Measurements from ENCODE around the gene EAPP.
"Not testable (repeated sequence)": the region's sequence is repeated elsewhere in the genome, so short reads cannot be mapped to it uniquely, and the experiment has no call there.

Gene EAPP

DNA sequence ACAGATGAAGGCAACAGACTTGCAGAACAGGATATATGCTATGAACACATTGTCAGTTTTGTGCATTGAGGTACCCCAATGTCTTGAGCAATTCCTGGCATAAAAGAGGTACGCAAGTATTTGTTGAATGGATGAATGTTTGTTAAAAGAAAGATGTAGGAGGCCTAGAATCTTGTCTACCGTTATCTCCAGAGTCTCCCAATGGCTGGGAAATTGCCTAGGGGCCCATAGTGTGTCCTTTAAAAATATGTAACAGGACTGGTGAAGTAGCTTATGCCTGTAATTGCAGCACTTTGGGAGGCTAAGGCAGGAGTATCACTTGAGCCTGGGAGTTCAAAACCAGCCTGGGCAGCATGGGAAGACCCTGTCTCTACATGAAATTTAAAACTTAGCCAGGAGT lies 57.0 kb downstream of the EAPP start:
- no peak for DNase-seq (ENCODE audit: low read depth)

DNA sequence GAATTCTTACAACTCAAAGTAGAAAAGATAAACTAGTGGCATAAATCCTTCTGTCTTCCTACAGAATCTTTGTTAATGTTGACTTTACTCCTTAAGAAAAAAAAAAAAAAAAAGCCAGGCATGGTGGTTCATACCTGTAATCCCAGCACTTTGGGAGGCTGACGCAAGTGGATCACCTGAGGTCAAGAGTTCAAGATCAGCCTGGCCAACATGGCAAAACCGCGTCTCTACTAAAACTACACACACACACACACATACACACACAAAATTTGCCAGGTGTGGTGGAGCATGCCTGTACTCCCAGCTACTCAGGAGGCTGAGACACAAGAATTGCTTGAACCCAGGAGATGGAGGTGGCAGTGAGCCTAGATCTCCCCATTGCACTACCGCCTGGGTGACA lies 59.8 kb downstream of the EAPP start:
- DNase-seq (ENCODE audit: low read depth) = no peak

DNA sequence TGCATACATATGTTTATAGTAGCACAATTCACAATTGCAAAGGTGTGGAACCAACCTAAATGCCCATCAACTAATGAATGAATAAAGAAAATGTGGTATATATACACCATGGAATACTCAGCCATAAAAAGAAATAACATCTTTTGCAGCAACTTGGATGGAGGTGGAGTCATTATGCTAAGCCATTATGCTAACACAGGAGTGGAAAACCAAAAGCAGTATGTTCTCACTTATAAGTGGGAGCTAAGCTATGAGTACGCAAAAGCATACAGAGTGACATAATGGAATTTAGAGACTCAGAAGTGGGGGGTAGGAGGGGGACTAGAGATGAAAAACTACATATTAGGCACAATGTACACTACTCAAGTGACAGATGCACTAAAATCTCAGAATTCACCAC lies 61.2 kb downstream of the EAPP start:
- DNase-seq (ENCODE audit: low read depth) = no peak

DNA sequence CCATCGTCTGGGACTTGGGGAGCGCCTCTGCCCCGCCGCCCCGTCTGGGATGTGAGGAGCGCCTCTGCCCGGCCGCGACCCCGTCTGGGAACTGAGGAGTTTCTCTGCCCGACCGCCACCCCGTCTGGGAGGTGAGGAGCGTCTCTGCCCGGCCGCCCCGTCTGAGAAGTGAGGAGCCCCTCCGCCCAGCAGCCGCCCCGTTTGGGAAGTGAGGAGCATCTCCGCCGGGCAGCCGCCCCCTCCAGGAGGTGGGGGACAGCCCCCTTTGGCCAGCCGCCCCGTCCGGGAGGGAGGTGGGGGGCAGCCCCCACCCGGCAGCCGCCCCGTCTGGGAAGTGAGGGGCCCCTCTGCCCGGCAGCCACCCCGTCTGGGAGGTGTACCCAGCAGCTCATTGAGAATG lies 63.5 kb downstream of the EAPP start:
- DNase-seq (ENCODE audit: low read depth) = not testable (repeated sequence)

- no peak for DNase-seq (ENCODE audit: low read depth)
Observed at GRCh38 chr14:34475163-34475562, 64.3 kb downstream of the EAPP start.

GRCh38 chr14:34474187-34474679 lies 65.3 kb downstream of the EAPP start:
- DNase-seq (ENCODE audit: low read depth) = no peak

DNA sequence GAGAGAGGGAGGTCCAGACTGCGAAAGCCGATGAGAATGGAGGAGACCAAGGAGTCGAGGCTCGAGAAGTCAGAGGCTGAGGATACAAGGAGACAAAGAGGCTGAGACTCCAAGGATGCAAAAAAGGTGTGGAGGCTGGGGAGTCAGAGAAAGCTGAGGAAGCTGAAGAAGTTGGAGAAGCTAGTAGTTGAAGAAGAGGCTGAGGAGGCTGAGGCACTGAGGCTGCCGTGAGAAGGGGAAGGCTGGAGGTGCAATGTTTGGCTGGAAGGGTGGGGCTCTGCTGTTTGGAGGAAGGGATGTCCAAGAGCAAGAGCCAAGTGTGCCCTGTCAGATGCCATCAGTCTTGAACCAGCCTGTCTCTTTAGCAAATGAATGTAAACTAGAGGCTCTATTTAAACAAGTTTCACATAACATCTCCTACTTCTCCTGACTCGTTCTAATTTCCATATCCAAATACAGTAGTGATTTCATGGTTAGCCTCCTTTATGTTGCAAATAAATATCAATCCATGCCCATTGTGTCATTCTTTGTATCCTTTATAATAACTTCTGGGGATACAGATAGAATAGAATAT lies 66.7 kb downstream of the EAPP start:
- no peak for DNase-seq (ENCODE audit: low read depth)

GRCh38 chr14:34470319-34470718 lies 69.2 kb downstream of the EAPP start:
- DNase-seq (ENCODE audit: low read depth) = no peak

DNA sequence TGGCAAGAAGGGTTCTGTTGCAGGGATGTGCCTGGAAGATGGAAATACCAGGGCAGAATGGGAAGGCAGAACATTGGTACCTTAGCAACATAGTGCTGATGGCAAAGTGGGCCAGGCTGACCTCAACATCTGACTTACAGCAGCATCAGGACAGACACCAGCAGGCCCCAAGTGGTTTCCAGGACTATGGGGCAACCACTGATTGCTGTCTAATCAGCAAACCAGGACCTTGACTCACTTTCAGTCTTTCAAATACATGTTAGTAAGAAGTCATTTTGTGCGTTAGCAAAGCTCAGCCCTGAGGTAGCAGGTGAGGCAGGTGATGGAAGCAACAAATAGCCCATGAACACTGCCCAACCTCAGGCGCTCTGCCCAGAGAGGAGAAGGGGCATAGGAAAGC lies 72.8 kb downstream of the EAPP start:
- no peak for DNase-seq (ENCODE audit: low read depth)
